SIG-M5 (cell line): Measurements from ENCODE around the gene TECTA.

Experiments used
- DNase-seq: peaks from one replicate; lab custom pipeline; 2025; lab: John Stamatoyannopoulos, UW

The TECTA gene

GRCh38 chr11:121179306-121179705 lies 78.3 kb downstream of the TECTA start:
- no peak for DNase-seq

- no peak for DNase-seq
These were observed 79.1 kb downstream of the TECTA start for GRCh38 chr11:121180183-121180582.

- DNase-seq, result no peak
These were observed 87.7 kb downstream of the TECTA start for GRCh38 chr11:121188776-121189175.

- DNase-seq, result no peak
These were observed 90.8 kb downstream of the TECTA start for GRCh38 chr11:121191818-121192217.

DNA sequence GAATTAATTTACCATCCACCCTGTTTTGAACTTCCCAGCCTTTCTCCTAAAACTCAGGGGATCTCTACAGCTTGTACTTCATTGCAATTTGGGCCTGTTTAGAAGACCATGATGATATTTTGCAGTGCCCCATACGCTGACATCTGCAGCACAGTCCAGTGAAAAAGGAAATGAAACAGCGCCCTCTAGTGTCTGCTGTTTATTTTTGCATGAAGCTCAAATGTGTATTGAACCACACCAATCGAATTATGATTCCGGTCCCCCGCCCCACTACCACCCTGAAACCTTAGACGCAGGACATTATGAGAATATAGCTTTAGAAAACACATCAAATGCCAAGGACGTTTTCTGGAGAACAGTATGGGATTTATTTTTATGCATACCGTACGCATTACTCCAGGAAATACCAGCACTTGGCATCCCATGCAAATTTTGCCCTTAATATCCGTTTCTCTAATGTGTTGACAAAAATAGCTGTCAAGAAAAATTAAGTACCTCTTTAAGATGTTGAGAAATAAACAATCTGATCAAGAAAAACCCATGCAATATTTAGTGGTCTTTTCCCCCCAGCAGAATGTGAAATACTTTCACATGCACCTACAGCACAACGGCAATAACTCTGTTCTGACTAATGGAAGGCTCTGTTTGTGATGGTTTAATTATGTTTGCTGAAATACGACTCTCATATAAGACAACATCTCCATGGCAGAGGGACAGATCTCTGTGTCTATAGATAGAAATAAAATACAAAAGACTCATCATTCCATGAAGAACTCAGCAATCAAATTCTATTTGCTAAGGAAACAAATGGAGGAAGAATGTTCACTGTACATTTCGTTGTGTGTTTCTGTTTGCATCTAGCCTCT lies 93.9 kb downstream of the TECTA start:
- DNase-seq, result no peak

DNA sequence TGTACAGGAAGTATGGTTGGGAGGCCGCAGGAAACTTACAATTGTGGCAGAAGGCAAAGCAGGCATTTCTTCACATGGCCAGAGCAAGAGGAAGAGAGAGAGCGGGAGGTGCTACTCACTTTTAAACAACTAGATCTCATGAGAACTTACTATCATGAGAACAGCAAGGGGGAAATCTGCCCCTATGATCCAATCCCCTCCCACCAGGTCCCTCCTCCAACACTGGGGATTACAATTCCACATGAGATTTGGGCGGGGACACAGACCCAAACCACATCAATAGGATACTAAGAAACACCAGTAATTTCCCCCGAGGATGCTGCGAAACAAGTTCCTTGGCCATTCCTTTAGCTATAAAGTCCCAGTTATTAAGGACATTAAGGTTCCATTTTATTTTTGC lies 97.4 kb downstream of the TECTA start:
- DNase-seq, result no peak

DNA sequence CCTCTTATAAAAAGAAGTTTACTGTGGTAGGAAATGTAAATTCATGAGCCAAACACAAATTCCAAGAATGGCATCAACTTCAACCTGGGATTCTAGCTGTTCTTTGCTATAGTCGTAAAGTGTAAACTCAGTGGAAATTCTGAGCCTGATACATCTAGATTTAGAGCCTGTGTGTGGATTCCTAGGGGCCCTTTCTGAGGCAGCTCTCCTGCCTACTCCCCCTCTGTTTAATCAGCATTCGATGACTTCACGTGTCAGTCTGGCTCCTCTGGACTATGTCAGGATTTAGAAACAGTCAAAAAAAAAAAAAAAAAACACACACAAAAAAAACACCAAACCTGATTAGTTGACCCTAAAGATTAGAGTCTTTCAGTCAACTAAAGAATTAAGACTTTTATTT lies 98.5 kb downstream of the TECTA start:
- no peak for DNase-seq

DNA sequence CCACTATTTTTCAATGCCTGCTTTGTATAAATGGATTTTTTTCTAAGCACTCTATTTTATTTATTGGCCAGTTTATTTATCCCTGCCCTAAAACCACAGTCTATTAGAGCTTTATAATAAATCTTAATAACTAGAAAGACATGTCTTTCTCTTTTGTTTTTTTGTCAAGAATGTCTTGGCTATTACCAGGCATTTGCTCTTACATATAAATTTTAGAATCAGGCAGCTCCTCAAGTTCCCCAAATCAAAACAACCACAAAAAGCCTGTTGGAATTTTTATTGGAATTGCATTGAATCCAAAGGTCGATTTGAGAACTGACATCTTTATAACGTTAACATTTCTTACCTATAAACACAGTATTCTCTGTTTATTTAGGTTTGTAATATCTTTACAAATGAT lies 105.8 kb downstream of the TECTA start:
- no peak for DNase-seq

- no peak for DNase-seq
These were observed 106.6 kb downstream of the TECTA start for GRCh38 chr11:121207485-121208115.

DNA sequence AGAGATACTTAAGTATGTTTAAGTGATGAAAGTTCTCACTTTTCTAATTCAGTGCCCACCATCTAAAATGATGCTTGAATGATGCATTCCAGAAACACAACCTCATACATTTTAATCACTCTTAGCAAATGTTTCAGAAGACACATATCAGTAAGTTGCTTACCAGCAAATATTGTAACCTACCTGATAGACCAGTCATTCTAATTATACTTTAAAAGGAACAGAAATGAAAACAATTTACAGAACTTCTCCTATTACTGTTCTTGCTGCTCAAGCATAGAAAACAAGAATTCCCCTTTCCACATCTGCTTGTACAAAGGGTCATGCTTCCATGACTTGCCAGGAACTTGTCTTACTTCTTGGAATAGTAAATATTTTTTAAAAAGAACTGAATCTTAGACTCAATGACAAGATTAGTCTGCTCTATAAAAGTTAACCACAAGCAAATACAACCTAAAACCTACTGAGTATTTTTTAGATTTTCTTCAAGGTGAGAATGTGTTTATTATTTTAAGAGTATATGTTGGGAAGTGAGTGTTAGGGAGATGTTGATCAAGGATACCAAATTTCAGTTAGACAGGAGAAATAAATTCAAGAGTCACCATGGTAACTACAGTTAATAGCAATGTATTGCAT lies 109.5 kb downstream of the TECTA start:
- DNase-seq, result no peak

DNA sequence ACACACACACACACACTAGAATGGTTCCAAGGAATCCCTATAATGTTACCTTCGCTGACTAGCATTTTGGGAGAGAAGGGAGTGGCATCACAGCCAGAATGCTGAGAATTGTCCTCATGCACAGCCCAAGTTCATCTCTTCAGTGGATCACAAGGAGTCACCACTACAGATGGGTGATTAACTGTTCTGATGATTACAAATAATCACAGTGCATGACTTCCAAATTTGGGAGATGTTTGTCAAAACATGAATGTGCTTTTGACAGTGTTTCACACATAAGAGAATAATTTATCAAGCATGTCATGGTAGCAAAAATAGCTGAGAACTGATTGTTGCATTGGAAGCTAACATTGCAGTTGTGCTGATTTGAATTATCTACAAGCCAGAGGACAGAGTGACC lies 110.6 kb downstream of the TECTA start:
- no peak for DNase-seq

GRCh38 chr11:121212536-121213361 lies 111.7 kb downstream of the TECTA start:
- no peak for DNase-seq

DNA sequence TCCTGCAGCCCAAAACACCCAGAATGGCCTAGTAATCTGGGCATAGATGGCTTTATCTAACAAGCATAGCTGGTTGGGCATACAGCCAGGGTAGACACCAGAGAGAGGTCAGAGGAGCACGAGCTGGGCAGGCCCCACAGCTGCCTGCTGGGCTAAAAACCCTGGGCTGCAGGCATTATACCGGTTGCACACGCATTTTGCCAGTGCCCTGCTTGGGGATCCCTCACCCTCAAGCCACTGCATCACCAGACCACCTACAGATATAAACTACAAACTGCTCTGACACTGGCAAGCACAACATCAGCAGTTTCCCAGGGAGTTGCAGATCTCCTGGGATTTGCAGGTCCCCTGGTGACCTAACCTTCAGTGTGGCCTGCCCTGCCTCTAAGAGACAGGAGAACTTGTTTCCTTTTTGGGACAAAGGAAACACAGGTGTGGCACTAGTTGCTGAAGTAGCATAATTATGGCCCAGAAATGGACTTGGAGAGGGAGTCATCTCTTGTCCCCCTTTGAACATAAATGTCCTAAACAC lies 112.4 kb downstream of the TECTA start:
- DNase-seq, result no peak

DNA sequence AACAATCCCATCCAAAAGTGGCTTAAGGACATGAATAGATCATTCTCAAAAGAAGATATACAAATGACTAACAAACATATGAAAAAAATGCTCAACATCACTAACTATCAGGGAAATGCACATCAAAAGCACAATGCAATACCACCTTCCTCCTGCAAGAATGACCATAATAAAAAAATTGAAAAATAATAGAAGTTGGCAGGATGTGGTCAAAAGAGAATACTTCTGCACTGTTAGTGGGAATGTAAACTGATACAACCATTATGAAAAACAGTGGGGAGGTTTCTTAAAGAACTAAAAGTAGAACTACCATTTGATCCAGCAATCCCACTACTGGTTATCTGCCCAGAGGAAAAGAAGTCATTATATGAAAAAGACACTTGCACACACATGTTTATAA lies 113.8 kb downstream of the TECTA start:
- no peak for DNase-seq

DNA sequence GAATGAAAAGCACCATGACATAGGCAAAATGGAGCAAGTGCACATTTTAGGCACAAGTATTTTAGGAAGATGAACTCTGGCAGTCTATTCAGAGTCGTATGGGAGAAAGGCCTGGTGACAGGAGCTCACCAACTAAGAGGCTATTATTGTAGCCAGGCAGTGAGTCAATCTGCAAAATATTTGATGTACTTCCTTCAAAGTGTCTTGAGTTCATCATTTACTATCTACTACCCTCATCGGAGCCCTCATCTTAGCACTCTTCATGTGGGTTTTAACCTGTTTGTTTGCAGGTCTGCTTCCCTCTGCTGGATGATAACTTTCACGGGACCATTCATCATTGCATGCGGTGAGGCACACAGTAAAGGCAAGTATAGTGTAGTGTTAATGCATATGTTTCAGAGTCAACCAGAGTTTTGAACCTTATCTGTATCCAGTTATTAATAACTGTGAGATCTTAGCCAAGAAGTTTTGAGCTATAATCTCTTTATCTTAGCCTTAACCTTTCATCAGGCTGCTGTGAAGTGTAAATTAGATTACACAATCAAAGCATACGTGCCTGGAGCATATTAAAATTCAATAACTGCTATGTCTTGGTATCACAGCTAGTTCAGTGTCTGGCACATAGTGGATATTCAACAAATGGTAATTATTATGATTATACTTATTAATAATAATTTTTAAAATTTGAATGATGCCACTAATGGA lies 120.6 kb downstream of the TECTA start:
- no peak for DNase-seq

DNA sequence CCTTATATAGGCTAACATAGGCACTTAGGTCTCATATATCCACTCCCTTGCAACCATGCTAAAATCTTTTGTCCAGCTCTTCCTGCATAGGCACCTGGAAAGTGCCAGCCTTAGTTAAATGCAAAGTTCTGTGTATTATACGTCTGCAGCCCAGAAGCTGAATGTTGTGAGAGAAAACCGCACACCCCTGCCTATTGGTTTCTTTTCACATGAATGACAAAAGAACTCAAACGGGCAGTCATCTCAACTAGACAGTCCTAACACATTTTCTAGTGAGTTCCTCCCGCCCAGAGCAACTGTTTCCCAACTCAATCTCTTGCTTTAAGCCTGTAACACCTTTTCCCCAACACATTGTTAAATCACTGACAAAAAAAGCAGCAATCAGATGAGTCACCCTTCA lies 122.1 kb downstream of the TECTA start:
- no peak for DNase-seq

DNA sequence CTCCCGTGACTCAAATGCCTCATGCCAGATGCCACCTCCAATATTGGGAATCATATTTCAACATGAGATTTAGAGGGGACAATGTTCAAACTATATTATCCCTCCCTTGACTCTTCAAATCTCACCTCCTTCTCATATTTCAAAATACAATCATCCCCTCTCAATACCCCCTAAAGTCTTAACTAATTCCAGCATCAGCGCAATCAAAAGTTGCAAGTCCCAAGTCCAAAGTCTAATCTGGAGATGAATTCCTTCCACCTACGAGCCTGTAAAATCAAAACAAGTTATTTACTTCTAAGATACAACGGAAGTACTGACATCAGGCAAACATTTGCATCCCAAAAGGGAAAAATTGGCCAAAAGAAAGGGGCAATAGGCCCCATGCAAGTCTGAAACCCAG lies 124.3 kb downstream of the TECTA start:
- no peak for DNase-seq

DNA sequence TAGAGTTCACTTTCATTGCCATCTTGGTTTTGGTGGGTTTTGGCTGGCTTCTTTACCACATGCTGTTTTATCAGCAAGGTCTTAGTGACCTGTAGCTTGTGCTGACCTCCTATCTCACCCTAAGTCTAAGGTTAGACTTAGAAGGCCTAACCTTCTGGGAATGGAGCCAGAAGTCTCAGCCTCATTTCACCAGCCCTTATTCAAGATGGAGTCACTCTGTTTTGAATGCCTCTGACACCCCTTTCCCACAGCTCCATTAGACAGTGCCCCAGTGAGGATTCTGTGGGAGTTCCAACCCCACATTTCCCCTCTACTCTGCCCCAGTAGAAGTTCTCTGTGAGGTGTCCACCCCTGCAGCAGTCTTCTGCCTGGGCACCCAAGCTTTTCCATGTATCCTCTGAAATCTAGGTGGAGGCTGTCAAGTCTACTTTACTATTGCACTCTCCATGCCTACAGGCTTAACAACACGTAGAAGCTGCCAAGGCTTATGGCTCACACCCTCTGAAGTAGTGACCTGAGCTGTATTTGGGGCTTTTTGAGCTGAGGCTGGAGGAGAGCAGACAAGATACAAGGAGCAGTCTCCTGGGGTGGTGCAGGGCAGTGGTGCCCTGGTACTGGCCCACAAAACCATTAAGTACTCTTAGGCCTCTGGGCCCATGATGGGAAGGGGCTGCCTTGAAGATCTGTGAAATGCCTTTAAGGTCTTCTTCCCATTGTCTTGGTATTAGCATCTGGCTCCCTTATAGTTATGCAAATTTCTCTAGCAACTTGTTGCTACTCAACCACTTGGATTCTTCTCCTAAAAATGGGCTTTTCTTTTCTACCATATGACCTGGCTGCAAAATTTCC lies 125.6 kb downstream of the TECTA start:
- no peak for DNase-seq

- DNase-seq, result no peak
These were observed 127.8 kb downstream of the TECTA start for GRCh38 chr11:121228851-121229250.

GRCh38 chr11:121229495-121230215 lies 128.6 kb downstream of the TECTA start:
- no peak for DNase-seq
